HEK293T (cell line): ENCODE results near the gene ZNF594.

ENCODE experiments used
- CTCF ChIA-PET: fragments of 350-600 bp; formaldehyde crosslinking; extraction: SDS; loops from one replicate; lab custom pipeline; 2021; ENCODE audit warnings: antibody characterized with exemption, inconsistent platforms; lab: Yijun Ruan, JAX
- POLR2A ChIA-PET: fragments of 350-600 bp; formaldehyde crosslinking; extraction: SDS; loops from one replicate; lab custom pipeline; 2020; ENCODE audit warnings: antibody characterized with exemption, inconsistent platforms; lab: Yijun Ruan, JAX
- DNase-seq: peaks from one replicate; pipeline ENCODE4 v3.0.0; 2012; ENCODE audit warnings: mixed read lengths; ENCODE audit errors: extremely low spot score
- ARNT ChIP-seq: fragments of 450-650 bp; IDR thresholded peaks from 2 replicates; pipeline ENCODE4 v1.6.1; 2017; ENCODE audit warnings: mild to moderate bottlenecking
- BHLHE40 ChIP-seq: fragments of 450-650 bp; IDR thresholded peaks from 2 replicates; pipeline ENCODE4 v1.6.1; 2016; ENCODE audit warnings: mild to moderate bottlenecking, moderate library complexity, borderline replicate concordance
- CTBP1 ChIP-seq: fragments of 450-650 bp; IDR thresholded peaks from 2 replicates; pipeline ENCODE4 v1.6.1; 2016; ENCODE audit warnings: borderline replicate concordance
- ELF4 ChIP-seq: fragments of 450-650 bp; IDR thresholded peaks from 2 replicates; pipeline ENCODE4 v1.6.1; 2017; ENCODE audit warnings: antibody characterized with exemption
- FOXA1 ChIP-seq: fragments of 450-650 bp; IDR thresholded peaks from 2 replicates; pipeline ENCODE4 v1.6.1; 2016; ENCODE audit warnings: mild to moderate bottlenecking
- FOXK2 ChIP-seq: fragments of 450-650 bp; IDR thresholded peaks from 2 replicates; pipeline ENCODE4 v1.6.1; 2016; ENCODE audit warnings: mild to moderate bottlenecking
- FOXM1 ChIP-seq: fragments of 450-650 bp; IDR thresholded peaks from 2 replicates; pipeline ENCODE4 v1.6.1; 2017; ENCODE audit warnings: mild to moderate bottlenecking, borderline replicate concordance
- HDGF ChIP-seq: fragments of 450-650 bp; IDR thresholded peaks from 2 replicates; pipeline ENCODE4 v1.6.1; 2017; ENCODE audit warnings: antibody characterized with exemption, borderline replicate concordance
- L3MBTL2 ChIP-seq: fragments of 450-650 bp; conservative IDR thresholded peaks from 2 replicates; pipeline ENCODE4 v1.6.1; 2016; ENCODE audit warnings: mild to moderate bottlenecking
- LEF1 ChIP-seq: fragments of 450-650 bp; IDR thresholded peaks from 2 replicates; pipeline ENCODE4 v1.6.1; 2017; ENCODE audit warnings: mild to moderate bottlenecking, borderline replicate concordance
- NFRKB ChIP-seq: fragments of 450-650 bp; IDR thresholded peaks from 2 replicates; pipeline ENCODE4 v1.6.1; 2016; ENCODE audit warnings: mild to moderate bottlenecking, moderate library complexity
- SP1 ChIP-seq: fragments of 450-650 bp; IDR thresholded peaks from 2 replicates; pipeline ENCODE4 v1.6.1; 2017
- SUZ12 ChIP-seq: fragments of 450-650 bp; IDR thresholded peaks from 2 replicates; pipeline ENCODE4 v1.6.1; 2016; ENCODE audit warnings: mild to moderate bottlenecking
- TARDBP ChIP-seq: fragments of 450-650 bp; IDR thresholded peaks from 2 replicates; pipeline ENCODE4 v1.6.1; 2016
- ZNF384 ChIP-seq: fragments of 450-650 bp; IDR thresholded peaks from 2 replicates; pipeline ENCODE4 v1.6.1; 2016
- TF ChIP-seq, protein P1 (sequence below): fragments of 450-650 bp; IDR thresholded peaks from 2 replicates; pipeline ENCODE4 v1.6.1; 2016

Gene ZNF594

DNA sequence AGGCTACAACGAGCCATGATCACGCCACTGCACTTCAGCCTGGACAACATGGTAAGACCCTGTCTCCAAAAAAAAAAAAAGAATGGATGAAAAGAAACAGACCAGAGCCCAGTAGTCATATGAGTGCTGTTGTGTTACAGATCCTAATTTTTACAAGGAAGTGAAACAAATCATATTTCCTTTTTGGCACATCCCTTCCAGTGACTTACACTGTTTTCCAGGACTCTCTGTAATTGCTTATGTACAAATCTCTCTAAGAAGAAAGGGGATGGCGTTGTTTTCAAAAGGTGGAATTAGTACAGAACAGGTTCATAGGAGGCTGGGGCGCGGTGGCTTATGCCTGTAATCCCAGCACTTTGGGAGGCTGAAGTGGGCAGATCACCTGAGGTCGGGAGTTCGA, 19.8 kb upstream of the ZNF594 start:
- ChIA-PET POLR2A (no interaction called here), CTCF (no interaction called here)
- no peak for TF ChIP-seq FOXK2
- TF ChIP-seq, protein P1, sequence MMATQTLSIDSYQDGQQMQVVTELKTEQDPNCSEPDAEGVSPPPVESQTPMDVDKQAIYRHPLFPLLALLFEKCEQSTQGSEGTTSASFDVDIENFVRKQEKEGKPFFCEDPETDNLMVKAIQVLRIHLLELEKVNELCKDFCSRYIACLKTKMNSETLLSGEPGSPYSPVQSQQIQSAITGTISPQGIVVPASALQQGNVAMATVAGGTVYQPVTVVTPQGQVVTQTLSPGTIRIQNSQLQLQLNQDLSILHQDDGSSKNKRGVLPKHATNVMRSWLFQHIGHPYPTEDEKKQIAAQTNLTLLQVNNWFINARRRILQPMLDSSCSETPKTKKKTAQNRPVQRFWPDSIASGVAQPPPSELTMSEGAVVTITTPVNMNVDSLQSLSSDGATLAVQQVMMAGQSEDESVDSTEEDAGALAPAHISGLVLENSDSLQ = no peak
- TF ChIP-seq BHLHE40 = no peak
- no peak for TF ChIP-seq L3MBTL2
- TF ChIP-seq SUZ12 = no peak
- TF ChIP-seq NFRKB = no peak
- TF ChIP-seq CTBP1 = no peak
- no peak for TF ChIP-seq ARNT
- TF ChIP-seq SP1 = no peak
- no peak for TF ChIP-seq ELF4
- no peak for TF ChIP-seq FOXA1
- no peak for TF ChIP-seq HDGF
- no peak for TF ChIP-seq TARDBP
- no peak for TF ChIP-seq LEF1
- no peak for TF ChIP-seq FOXM1
- TF ChIP-seq ZNF384 = no peak
- DNase-seq = no peak

DNA sequence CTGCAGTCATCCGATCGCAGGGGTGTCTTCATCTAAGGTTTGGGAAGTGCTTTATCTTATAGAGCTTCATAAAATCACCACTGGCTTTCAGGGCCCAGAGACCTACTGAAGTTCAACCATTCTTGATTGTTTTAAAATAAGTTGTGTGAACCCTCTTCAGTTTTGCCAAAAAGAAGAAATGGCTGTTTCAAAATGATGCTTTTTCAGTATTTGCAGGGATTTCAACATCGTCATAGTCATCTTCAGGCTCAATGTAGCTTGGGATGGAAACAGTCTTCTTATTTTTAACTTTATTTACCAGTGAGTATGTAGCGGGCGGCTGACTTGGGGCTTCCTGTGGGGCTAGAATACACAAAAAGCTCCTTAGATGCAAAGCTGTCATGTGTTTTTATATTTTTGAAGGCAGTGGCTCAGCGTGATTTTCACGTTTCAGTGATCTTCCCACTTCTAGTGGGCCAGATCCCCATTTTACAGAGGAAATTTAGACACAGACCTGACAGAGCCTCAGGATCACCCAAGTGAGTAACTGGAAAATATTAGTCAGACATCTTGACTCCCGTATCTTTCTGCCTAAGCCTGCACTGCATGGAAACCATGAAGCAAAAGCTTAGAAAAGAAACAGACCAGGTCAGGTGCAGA, 19.1 kb upstream of the ZNF594 start:
- POLR2A ChIA-PET = interaction anchor here (1.5 kb wide), 1 partner anchor 19 kb away, joined by 3 read pairs; the partner anchor contains the start of gene ZNF594
- DNase-seq = no peak
- CTCF ChIA-PET = no interaction called here

DNA sequence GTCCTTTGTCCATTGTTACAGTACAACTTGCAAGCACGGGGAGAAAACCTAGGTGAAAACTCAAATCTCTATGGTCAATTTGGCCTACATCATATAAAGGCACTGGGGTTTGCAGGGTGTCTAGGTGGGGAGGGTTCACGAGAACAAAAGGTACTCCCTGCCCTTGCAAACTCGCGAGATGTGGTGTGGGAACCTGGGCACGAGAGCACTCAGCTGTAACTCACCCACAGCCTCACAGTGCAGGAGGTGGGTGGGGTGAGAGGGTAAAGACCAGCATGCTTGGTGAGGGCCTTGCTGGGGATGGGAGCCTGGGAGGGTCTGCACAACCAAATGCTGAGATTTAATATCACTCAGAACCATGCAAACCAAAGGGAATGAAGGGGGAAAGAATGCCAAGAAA, 18.4 kb upstream of the ZNF594 start:
- no peak for TF ChIP-seq LEF1
- no peak for TF ChIP-seq SP1
- TF ChIP-seq FOXK2 = no peak
- TF ChIP-seq L3MBTL2 = no peak
- TF ChIP-seq HDGF = no peak
- TF ChIP-seq ARNT = no peak
- no peak for TF ChIP-seq FOXM1
- no peak for TF ChIP-seq BHLHE40
- no peak for TF ChIP-seq ZNF384
- TF ChIP-seq FOXA1 = no peak
- ChIA-PET POLR2A (interaction anchor here (1.5 kb wide), 1 partner anchor 18 kb away, joined by 3 read pairs; the partner anchor contains the start of gene ZNF594), CTCF (no interaction called here)
- no peak for DNase-seq

More for the DNA sequence above, 19.1 kb upstream of the ZNF594 start:
- TF ChIP-seq FOXK2 (no peak), CTBP1 (no peak), FOXM1 (no peak), ELF4 (no peak), ARNT (no peak), L3MBTL2 (no peak), SP1 (no peak), SUZ12 (no peak), TARDBP (no peak), FOXA1 (no peak), ZNF384 (no peak), HDGF (no peak), LEF1 (no peak), BHLHE40 (no peak), NFRKB (no peak)
- TF ChIP-seq, protein P1 = no peak

DNA sequence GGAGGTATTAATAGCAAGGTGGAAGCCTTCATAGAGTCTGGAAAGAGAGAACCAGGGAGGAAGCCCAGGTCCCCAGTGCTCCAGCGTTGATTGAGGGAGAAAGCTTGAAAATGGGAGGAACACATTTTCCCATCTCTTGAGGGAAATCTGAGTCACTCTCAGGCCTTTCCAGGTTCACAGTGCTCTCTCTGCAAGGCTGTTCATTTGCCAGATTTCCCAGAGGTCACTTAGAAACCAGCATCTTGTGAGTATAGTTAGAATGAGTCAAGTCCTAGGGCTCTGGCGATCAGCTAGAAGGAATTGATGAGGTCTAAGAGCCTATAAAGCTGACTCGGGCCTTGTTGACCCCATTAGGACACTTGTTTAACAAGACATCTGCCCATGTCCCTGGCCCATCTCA, 17.7 kb upstream of the ZNF594 start:
- ChIA-PET POLR2A (no interaction called here), CTCF (no interaction called here)
- no peak for DNase-seq
- TF ChIP-seq ARNT (no peak), HDGF (no peak), ELF4 (no peak), SUZ12 (no peak), FOXK2 (no peak), TARDBP (no peak), FOXM1 (no peak), ZNF384 (no peak), NFRKB (no peak), L3MBTL2 (no peak), CTBP1 (no peak)

DNA sequence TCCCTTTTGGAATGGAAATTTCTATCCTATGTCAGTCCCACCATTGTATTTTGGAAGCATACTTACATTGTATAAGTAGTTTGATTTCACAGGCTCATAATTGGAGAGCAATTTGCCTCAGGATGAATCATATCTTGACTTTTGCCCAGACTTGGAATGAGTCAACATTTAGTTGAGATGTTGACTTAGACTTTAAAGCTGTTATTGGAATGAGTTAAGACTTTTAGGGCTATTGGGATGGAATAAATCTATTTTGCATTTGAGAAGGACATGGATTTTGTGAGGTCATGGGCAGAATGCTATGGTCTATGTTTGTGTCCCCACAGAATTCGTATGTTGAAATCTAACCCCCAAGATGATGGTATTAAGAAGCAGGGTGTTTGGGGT, 12.2 kb upstream of the ZNF594 start:
- TF ChIP-seq FOXA1 = no peak
- no peak for TF ChIP-seq ARNT
- TF ChIP-seq SUZ12 = no peak
- TF ChIP-seq FOXK2 = no peak
- no peak for TF ChIP-seq NFRKB
- TF ChIP-seq LEF1 = no peak
- no peak for TF ChIP-seq ZNF384
- no peak for TF ChIP-seq TARDBP
- TF ChIP-seq, protein P1 = no peak
- TF ChIP-seq HDGF = no peak
- no peak for TF ChIP-seq ELF4
- no peak for TF ChIP-seq BHLHE40
- no peak for TF ChIP-seq CTBP1
- TF ChIP-seq FOXM1 = no peak
- no peak for TF ChIP-seq SP1
- no peak for DNase-seq
- CTCF ChIA-PET = no interaction called here
- POLR2A ChIA-PET = no interaction called here
